Panc1 (cell line): Measurements from ENCODE around the gene FAM13A. TPM values are rescaled to one million over a fixed set of nuclear protein-coding genes. Genes with fewer than 3 reads are reported as not detected.

Experiments
- ATAC-seq: fragments of 200-7000 bp; cut with Tn5 transposase; 2 replicates; pipeline ENCODE4 v1.9.1; 2020; ENCODE audit warnings: mild to moderate bottlenecking, moderate library complexity
- BruUV-seq: library from RNA; stranded (reverse); fragments of 400-500 nt; replicated peaks from 2 replicates; lab custom pipeline; 2021; lab: Mats Ljungman, UMichigan
- CTCF ChIA-PET: fragments of 300-600 bp; sonication (Branson Sonifier 250); formaldehyde crosslinking; loops from one replicate; lab custom pipeline; 2022; ENCODE audit warnings: antibody characterized with exemption; lab: Charles Lee
- POLR2A ChIA-PET: fragments of 300-600 bp; sonication (Branson Sonifier 250); formaldehyde crosslinking; loops from one replicate; lab custom pipeline; 2022; ENCODE audit warnings: antibody characterized with exemption; lab: Charles Lee
- DNase-seq: peaks from one replicate; pipeline ENCODE4 v3.0.0-alpha.2; 2010; ENCODE audit warnings: low read depth, low spot score
- H3K27ac ChIP-seq: 2 replicates; pipeline ENCODE4 v1.5.1; 2011; ENCODE audit warnings: mild to moderate bottlenecking, low read length, inconsistent platforms
- H3K27me3 ChIP-seq: fragments of 200-500 bp; sonication (Bioruptor generic); 2 replicates; pipeline ENCODE4 v1.6.0; 2014; ENCODE audit warnings: low read length, inconsistent platforms; ENCODE audit not compliant: control insufficient read depth, insufficient read depth
- H3K36me3 ChIP-seq: fragments of 200-500 bp; sonication (Bioruptor generic); 2 replicates; pipeline ENCODE4 v1.5.1; 2014; ENCODE audit warnings: inconsistent platforms, mild to moderate bottlenecking, low read length, moderate library complexity; ENCODE audit not compliant: control insufficient read depth, insufficient read depth
- H3K4me1 ChIP-seq: 2 replicates; pipeline ENCODE4 v1.5.1; 2011; ENCODE audit warnings: inconsistent platforms, mild to moderate bottlenecking, low read length, moderate library complexity; ENCODE audit not compliant: control insufficient read depth, insufficient read depth
- H3K4me3 ChIP-seq, 2 experiments: 2 replicates each; pipeline ENCODE4 v1.5.1; 2011 to 2012; ENCODE audit warnings: low read depth in 2 of 2, low read length in 2 of 2, mild to moderate bottlenecking in 2 of 2, inconsistent platforms in 1 of 2, moderate library complexity in 1 of 2
- H3K9me3 ChIP-seq: fragments of 200-500 bp; sonication (Bioruptor generic); 2 replicates; pipeline ENCODE4 v1.5.1; 2014; ENCODE audit warnings: low read depth, mild to moderate bottlenecking, inconsistent platforms, low read length, moderate library complexity; ENCODE audit not compliant: control insufficient read depth, insufficient read depth
- POLR2AphosphoS5 ChIP-seq: IDR thresholded peaks from 2 replicates; pipeline ENCODE4 v1.6.1; 2012; ENCODE audit warnings: mild to moderate bottlenecking, low read depth, low read length, moderate library complexity
- REST ChIP-seq, 2 experiments: IDR thresholded peaks; 2 replicates each; pipeline ENCODE4 v1.6.1; 2011 to 2012; ENCODE audit warnings: low read depth in 2 of 2, control low read depth in 1 of 2, low read length in 1 of 2, mild to moderate bottlenecking in 1 of 2, moderate library complexity in 1 of 2; ENCODE audit not compliant: insufficient read depth in 1 of 2
- SIN3A ChIP-seq: IDR thresholded peaks from 2 replicates; pipeline ENCODE4 v1.6.1; 2012; ENCODE audit warnings: low read depth, mild to moderate bottlenecking, low read length, moderate library complexity, borderline replicate concordance; ENCODE audit not compliant: insufficient read depth
- TCF7L2 ChIP-seq: IDR thresholded peaks from 2 replicates; pipeline ENCODE4 v1.6.1; 2011; ENCODE audit warnings: mild to moderate bottlenecking, low read depth, low read length, inconsistent platforms
- in situ Hi-C: cut with HindIII; loops from 2 replicates; pipeline ENCODE4 v1.10.0; 2016; ENCODE audit warnings: low sequenced_read_pairs, low pct_unique_long_range_greater_than_20kb
- intact Hi-C: fragments of 100-400 bp; cut with micrococcal nuclease; formaldehyde crosslinking; loops from one replicate; pipeline ENCODE4 v1.10.0; 2022; ENCODE audit not compliant: unreplicated experiment
- total RNA-seq: library from RNA; stranded (reverse); gene quantifications from one replicate; pipeline ENCODE4 v1.2.1, GENCODE V29; 2021; ENCODE audit not compliant: unreplicated experiment
- TF ChIP-seq, protein P1 (sequence below): fragments of 450-650 bp; IDR thresholded peaks from 2 replicates; pipeline ENCODE4 v1.5.1; 2017; ENCODE audit warnings: mild to moderate bottlenecking

Gene FAM13A
- total RNA-seq, 1 experiment from 2014 or later: 5.8 TPM

DNA sequence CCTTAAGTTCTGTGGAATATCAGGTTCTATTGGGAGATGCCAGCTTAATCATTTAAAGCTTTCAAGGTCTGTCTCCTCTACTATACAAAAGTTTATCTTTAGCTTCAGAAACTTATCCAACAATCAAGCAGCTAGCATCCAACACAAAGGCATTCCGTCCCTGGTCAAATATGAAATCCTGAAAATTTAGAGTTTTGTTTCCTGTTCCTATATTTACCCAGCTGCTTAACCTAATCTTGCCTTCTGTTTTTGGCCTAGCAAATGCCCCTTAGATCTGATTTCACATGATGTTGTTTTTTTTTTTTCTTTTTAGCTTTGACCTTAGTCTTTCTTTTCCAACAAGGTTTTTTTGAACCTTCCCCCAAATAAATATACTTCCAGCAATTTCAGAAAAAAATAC is 33.8 kb downstream of the FAM13A start:
- H3K4me1 ChIP-seq: no peaks in the 10 kb centered on the region
- H3K9me3 ChIP-seq: no peaks in the 10 kb centered on the region
- intact Hi-C loops (loop anchor here (5.0 kb wide), 2 partner anchors 316 to 496 kb away; no protein-coding TSS in a partner anchor), in situ Hi-C loops (no loop called here)
- no peaks in the 10 kb centered on the region for H3K27me3 ChIP-seq
- no peaks in the 10 kb centered on the region for H3K36me3 ChIP-seq
- no peak for ATAC-seq
- H3K4me3 ChIP-seq: no peak overlapping the region
- no peak for DNase-seq
- no TSS peak for BruUV-seq
- ChIA-PET POLR2A (no interaction called here), CTCF (interaction anchor here (0.8 to 2.4 kb wide), 3 partner anchors 204 to 484 kb away, joined by 3 to 13 read pairs (median 4); no protein-coding TSS in a partner anchor)
- no peak overlapping the region for H3K27ac ChIP-seq
- no peak for TF ChIP-seq TCF7L2
- no peak for TF ChIP-seq REST (IDR thresholded peaks at IDR 0.05; ENCODE audit: insufficient read depth in 1 of 2, low read depth in 2 of 2, low read length in 1 of 2)
- no peak for TF ChIP-seq POLR2AphosphoS5
- TF ChIP-seq SIN3A: no peak
- TF ChIP-seq, protein P1, sequence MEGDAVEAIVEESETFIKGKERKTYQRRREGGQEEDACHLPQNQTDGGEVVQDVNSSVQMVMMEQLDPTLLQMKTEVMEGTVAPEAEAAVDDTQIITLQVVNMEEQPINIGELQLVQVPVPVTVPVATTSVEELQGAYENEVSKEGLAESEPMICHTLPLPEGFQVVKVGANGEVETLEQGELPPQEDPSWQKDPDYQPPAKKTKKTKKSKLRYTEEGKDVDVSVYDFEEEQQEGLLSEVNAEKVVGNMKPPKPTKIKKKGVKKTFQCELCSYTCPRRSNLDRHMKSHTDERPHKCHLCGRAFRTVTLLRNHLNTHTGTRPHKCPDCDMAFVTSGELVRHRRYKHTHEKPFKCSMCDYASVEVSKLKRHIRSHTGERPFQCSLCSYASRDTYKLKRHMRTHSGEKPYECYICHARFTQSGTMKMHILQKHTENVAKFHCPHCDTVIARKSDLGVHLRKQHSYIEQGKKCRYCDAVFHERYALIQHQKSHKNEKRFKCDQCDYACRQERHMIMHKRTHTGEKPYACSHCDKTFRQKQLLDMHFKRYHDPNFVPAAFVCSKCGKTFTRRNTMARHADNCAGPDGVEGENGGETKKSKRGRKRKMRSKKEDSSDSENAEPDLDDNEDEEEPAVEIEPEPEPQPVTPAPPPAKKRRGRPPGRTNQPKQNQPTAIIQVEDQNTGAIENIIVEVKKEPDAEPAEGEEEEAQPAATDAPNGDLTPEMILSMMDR: no peak

GRCh38 chr4:89022426-89023128 is 34.4 kb downstream of the FAM13A start:
- ChIA-PET POLR2A (no interaction called here), CTCF (interaction anchor here (2.4 kb wide), 1 partner anchor 204 kb away, joined by 13 read pairs; no protein-coding TSS in a partner anchor)
- no TSS peak for BruUV-seq
- no peak overlapping the region for H3K4me3 ChIP-seq
- no peaks in the 10 kb centered on the region for H3K27me3 ChIP-seq
- intact Hi-C loops (loop anchor here (5.0 kb wide), 2 partner anchors 315 to 495 kb away; no protein-coding TSS in a partner anchor), in situ Hi-C loops (no loop called here)
- H3K27ac ChIP-seq: no peak overlapping the region
- DNase-seq: no peak
- no peaks in the 10 kb centered on the region for H3K4me1 ChIP-seq
- ATAC-seq: no peak
- TF ChIP-seq, protein P1: no peak
- TF ChIP-seq TCF7L2 (no peak), POLR2AphosphoS5 (no peak)
- no peaks in the 10 kb centered on the region for H3K9me3 ChIP-seq
- H3K36me3 ChIP-seq: no peaks in the 10 kb centered on the region
